Measurements from ENCODE around the gene THSD7B.

The THSD7B gene

GRCh38 chr2:137449454-137449853 lies 684.1 kb downstream of the THSD7B start:
- no peak for TF ChIP-seq CTCF (IDR thresholded peaks at IDR 0.05; ENCODE audit: low read length)
- TF ChIP-seq EZH2 (IDR thresholded peaks at IDR 0.05; ENCODE audit: borderline replicate concordance, low read length), result no peak
- no peaks in the 10 kb centered on the region for H3K9me3 ChIP-seq (ENCODE audit: low read length)
- H2AFZ ChIP-seq (ENCODE audit: low read length), result no peak overlapping the region
- H3K36me3 ChIP-seq (ENCODE audit: insufficient read depth, low read length), result no peaks in the 10 kb centered on the region
- H3K27me3 ChIP-seq (ENCODE audit: insufficient read depth, low read length), result no peaks in the 10 kb centered on the region
- H3K4me3 ChIP-seq (ENCODE audit: low read depth, low read length, poor library complexity, severe bottlenecking), result no peak overlapping the region
- no peaks in the 10 kb centered on the region for H4K20me1 ChIP-seq (ENCODE audit: insufficient read depth, low read length)
- no peak overlapping the region for H3K4me2 ChIP-seq (ENCODE audit: low read length)
- H3F3A ChIP-seq (ENCODE audit: insufficient read depth, low read length), result no peaks in the 10 kb centered on the region
- H3K79me2 ChIP-seq (ENCODE audit: insufficient read depth, low read length), result no peaks in the 10 kb centered on the region
- H3K4me1 ChIP-seq (ENCODE audit: insufficient read depth, low read length, severe bottlenecking), result no peaks in the 10 kb centered on the region
- no peak overlapping the region for H3K9ac ChIP-seq (ENCODE audit: low read length)
- no peaks in the 10 kb centered on the region for H3K9me2 ChIP-seq (ENCODE audit: low read depth, low read length)
- no peak overlapping the region for H3K27ac ChIP-seq (ENCODE audit: low read depth, low read length, poor library complexity, severe bottlenecking)

DNA sequence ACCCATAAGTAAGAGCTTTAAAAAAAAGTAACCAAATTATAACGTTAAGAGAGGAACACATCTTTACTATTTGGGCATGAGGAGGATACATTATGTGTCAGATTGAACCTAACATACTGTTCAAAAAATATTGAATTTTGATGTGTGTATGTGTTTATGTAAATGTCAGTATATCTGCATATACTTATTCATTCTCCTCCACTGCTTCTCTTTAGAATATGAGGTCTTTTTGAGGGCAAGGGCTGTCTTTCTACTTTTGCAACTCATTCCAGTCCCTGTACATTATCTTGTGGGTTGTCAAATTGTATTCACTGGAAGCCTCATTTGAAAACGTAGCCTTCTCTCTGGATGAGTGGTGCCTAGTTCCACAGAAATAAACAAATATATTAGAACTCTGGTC lies 689.5 kb downstream of the THSD7B start:
- Histone ChIP-seq H3K27ac (ENCODE audit: low read depth, low read length, poor library complexity, severe bottlenecking) (no peak overlapping the region), H3K9me3 (ENCODE audit: low read length) (no peaks in the 10 kb centered on the region), H3K4me2 (ENCODE audit: low read length) (no peak overlapping the region), H3F3A (ENCODE audit: insufficient read depth, low read length) (no peaks in the 10 kb centered on the region), H2AFZ (ENCODE audit: low read length) (no peak overlapping the region), H3K9ac (ENCODE audit: low read length) (no peak overlapping the region), H3K36me3 (ENCODE audit: insufficient read depth, low read length) (no peaks in the 10 kb centered on the region), H3K27me3 (ENCODE audit: insufficient read depth, low read length) (no peaks in the 10 kb centered on the region), H3K79me2 (ENCODE audit: insufficient read depth, low read length) (no peaks in the 10 kb centered on the region), H3K4me3 (ENCODE audit: low read depth, low read length, poor library complexity, severe bottlenecking) (no peak overlapping the region), H3K4me1 (ENCODE audit: insufficient read depth, low read length, severe bottlenecking) (no peaks in the 10 kb centered on the region), H3K9me2 (ENCODE audit: low read depth, low read length) (no peaks in the 10 kb centered on the region), H4K20me1 (ENCODE audit: insufficient read depth, low read length) (no peaks in the 10 kb centered on the region)
- TF ChIP-seq EZH2 (IDR thresholded peaks at IDR 0.05; ENCODE audit: borderline replicate concordance, low read length), result no peak
- no peak for TF ChIP-seq CTCF (IDR thresholded peaks at IDR 0.05; ENCODE audit: low read length)

DNA sequence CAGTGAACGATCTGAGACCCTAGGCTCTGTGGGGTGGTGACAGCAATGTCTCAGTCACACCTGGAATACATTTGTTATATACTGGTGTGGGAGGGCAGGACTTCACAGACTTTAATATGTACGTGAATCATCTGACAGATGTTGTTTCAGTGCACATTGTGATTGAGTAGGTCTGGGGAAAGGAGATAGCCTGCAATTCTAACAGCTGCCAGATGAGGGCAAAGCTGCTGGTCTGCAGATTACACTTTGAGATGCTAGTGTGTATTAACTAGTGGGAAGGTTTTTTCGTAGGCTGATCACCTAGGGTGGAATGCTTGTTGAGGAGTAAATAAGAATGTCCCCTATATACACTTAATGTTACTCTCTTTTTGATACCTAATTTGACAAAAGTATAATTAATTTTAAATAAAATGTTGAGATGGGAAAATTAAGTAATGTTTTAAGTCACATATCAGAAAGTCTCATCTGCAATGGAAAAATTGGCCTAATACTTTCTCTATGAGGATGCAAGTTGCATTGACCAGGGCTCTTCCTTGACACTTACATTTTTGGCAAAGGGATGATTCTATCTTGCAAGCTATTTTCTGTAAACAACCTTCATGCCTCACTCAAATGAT lies 702.0 kb downstream of the THSD7B start:
- H3K79me2 ChIP-seq (ENCODE audit: insufficient read depth, low read length), result no peaks in the 10 kb centered on the region
- H3K27ac ChIP-seq (ENCODE audit: low read depth, low read length, poor library complexity, severe bottlenecking), result no peak overlapping the region
- no peak overlapping the region for H2AFZ ChIP-seq (ENCODE audit: low read length)
- H3K4me3 ChIP-seq (ENCODE audit: low read depth, low read length, poor library complexity, severe bottlenecking), result no peak overlapping the region
- no peaks in the 10 kb centered on the region for H3K9me3 ChIP-seq (ENCODE audit: low read length)
- no peak overlapping the region for H3K4me2 ChIP-seq (ENCODE audit: low read length)
- no peaks in the 10 kb centered on the region for H3K4me1 ChIP-seq (ENCODE audit: insufficient read depth, low read length, severe bottlenecking)
- TF ChIP-seq CTCF (IDR thresholded peaks at IDR 0.05; ENCODE audit: low read length) (peak; percentile 68), EZH2 (IDR thresholded peaks at IDR 0.05; ENCODE audit: borderline replicate concordance, low read length) (no peak)
- no peaks in the 10 kb centered on the region for H3K9me2 ChIP-seq (ENCODE audit: low read depth, low read length)
- no peak overlapping the region for H3K9ac ChIP-seq (ENCODE audit: low read length)
- H3F3A ChIP-seq (ENCODE audit: insufficient read depth, low read length), result no peaks in the 10 kb centered on the region
- H3K36me3 ChIP-seq (ENCODE audit: insufficient read depth, low read length), result no peaks in the 10 kb centered on the region
- no peaks in the 10 kb centered on the region for H4K20me1 ChIP-seq (ENCODE audit: insufficient read depth, low read length)
- H3K27me3 ChIP-seq (ENCODE audit: insufficient read depth, low read length), result no peaks in the 10 kb centered on the region
